Thyroid gland (tissue), 4 donors: ENCODE results near the gene TESK2. TPM values are rescaled to one million over a fixed set of nuclear protein-coding genes. Genes with fewer than 3 reads are reported as not detected.

Experiments
- DNase-seq, 2 donors: peaks; one replicate each; pipeline ENCODE4 v3.0.0-alpha.2; 2019
- H3K27ac ChIP-seq, 3 donors: fragments of 200-600 bp; sonication (generic); 1 replicate in 2 of 3; 2 replicates in 1 of 3; pipeline ENCODE4 v1.5.1; 2016 to 2019; ENCODE audit warnings: mild to moderate bottlenecking in 1 of 3, moderate library complexity in 1 of 3
- H3K27me3 ChIP-seq: fragments of 200-600 bp; sonication (generic); one replicate; pipeline ENCODE4 v1.5.1; 2019
- H3K36me3 ChIP-seq, 2 donors: fragments of 200-600 bp; sonication (generic); one replicate each; pipeline ENCODE4 v1.5.1; 2016 to 2019
- H3K4me1 ChIP-seq, 2 donors: fragments of 200-600 bp; sonication (generic); one replicate each; pipeline ENCODE4 v1.5.1; 2017 to 2019
- H3K4me3 ChIP-seq, 3 donors: fragments of 200-600 bp; sonication (generic); replicated peaks in 1 of 3; 1 replicate in 2 of 3; 2 replicates in 1 of 3; pipeline ENCODE4 v1.5.1; 2016; ENCODE audit warnings: mild to moderate bottlenecking in 1 of 3
- H3K9me3 ChIP-seq: fragments of 200-600 bp; sonication (generic); one replicate; pipeline ENCODE4 v1.5.1; 2017
- POLR2A ChIP-seq, 2 donors: fragments of 450-650 bp; IDR thresholded peaks; one replicate each; pipeline ENCODE4 v1.6.1; 2017; ENCODE audit warnings: antibody characterized with exemption in 2 of 2, mild to moderate bottlenecking in 2 of 2, moderate library complexity in 1 of 2
- WGBS, 2 donors: methylation state at CpG; one replicate each; pipeline ENCODE4 v1.1.5; 2017; 5-methylcytosine and 5-hydroxymethylcytosine counted together
- intact Hi-C: fragments of 100-400 bp; cut with DNase I; formaldehyde crosslinking; loops from one replicate; pipeline ENCODE4 v1.15.1; 2023
- total RNA-seq, 4 donors: library from RNA; depleted of rRNA; stranded (reverse); fragments of >200 nt; gene quantifications; one replicate each; pipeline ENCODE4 v1.2.3, GENCODE V29; 2016
- TF ChIP-seq, protein P1 (sequence below), 6 experiments: fragments of 200-600 bp in 3 of 6; fragments of 450-650 bp in 3 of 6; sonication (generic) in 3 of 6; IDR thresholded peaks; one replicate each; pipeline ENCODE4 v1.5.1; 2016 to 2019; ENCODE audit warnings: antibody characterized with exemption in 6 of 6, mild to moderate bottlenecking in 2 of 6, inconsistent platforms in 1 of 6, moderate library complexity in 1 of 6

TESK2 gene
- total RNA-seq, 4 donors from 2014 or later = 4.8 to 5.7 (median 5.5) TPM

DNA sequence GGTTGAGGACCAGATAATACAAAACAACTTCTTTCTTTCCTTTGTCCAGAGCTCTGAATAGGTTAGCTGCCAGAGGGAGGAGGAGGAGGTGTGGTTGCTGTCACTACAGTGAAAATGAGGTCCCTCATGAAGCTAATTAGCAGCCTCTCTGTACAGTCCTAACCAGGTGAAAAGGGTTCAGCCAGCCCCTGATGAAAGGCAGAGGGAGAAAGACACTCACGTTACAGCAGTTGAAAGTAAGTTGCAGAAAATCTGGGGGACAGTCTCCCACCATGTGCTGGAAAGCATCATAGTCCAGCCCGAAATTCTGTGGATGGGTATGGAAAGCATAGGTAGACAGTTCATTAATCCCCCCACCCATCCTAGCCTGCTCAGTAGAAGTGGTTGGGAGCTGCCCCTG, 144.5 kb downstream of the TESK2 start:
- 81 to 93% methylated on average over 2 of the region's 2 CpGs for WGBS, 2 donors
- intact Hi-C loops = no loop called here
- Histone ChIP-seq H3K4me3 (no peak overlapping the region), H3K9me3 (no peaks in the 10 kb centered on the region), H3K4me1 (peaks cover 18 to 48% of the 10 kb centered on the region in 2 donors), H3K27ac (no peak overlapping the region), H3K36me3 (peaks cover 24 to 28% of the 10 kb centered on the region in 2 donors), H3K27me3 (no peaks in the 10 kb centered on the region)
- DNase-seq = no peak
- no peak for TF ChIP-seq POLR2A (IDR thresholded peaks at IDR 0.05)
- TF ChIP-seq, protein P1, sequence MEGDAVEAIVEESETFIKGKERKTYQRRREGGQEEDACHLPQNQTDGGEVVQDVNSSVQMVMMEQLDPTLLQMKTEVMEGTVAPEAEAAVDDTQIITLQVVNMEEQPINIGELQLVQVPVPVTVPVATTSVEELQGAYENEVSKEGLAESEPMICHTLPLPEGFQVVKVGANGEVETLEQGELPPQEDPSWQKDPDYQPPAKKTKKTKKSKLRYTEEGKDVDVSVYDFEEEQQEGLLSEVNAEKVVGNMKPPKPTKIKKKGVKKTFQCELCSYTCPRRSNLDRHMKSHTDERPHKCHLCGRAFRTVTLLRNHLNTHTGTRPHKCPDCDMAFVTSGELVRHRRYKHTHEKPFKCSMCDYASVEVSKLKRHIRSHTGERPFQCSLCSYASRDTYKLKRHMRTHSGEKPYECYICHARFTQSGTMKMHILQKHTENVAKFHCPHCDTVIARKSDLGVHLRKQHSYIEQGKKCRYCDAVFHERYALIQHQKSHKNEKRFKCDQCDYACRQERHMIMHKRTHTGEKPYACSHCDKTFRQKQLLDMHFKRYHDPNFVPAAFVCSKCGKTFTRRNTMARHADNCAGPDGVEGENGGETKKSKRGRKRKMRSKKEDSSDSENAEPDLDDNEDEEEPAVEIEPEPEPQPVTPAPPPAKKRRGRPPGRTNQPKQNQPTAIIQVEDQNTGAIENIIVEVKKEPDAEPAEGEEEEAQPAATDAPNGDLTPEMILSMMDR (IDR thresholded peaks at IDR 0.05) = no peak

DNA sequence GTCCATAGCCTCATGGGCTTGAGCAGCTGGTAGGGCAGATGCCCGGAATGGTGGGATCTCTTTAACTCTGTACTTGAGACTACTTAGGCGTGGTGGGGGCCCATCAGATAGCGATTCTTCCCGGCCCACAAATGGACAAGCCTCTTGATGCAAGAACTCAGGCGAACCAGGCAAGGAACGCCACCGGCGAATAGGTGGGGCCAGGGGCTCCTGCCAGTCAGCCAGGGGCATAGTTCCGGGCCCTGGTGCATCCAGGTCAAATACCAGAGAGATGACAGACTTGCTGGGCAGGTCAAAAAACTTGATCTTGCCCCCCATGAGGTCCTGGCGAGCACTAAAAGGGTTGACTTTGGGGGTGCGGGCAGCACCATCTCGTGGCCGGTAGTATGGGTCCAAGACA, 145.9 kb downstream of the TESK2 start:
- DNase-seq = no peak
- Histone ChIP-seq H3K9me3 (no peaks in the 10 kb centered on the region), H3K36me3 (peaks cover 24 to 28% of the 10 kb centered on the region in 2 donors), H3K27me3 (no peaks in the 10 kb centered on the region), H3K4me1 (peaks cover 30 to 49% of the 10 kb centered on the region in 2 donors), H3K27ac (no peak overlapping the region), H3K4me3 (no peak overlapping the region)
- TF ChIP-seq, protein P1 (IDR thresholded peaks at IDR 0.05) = no peak
- TF ChIP-seq POLR2A (IDR thresholded peaks at IDR 0.05) = no peak
- intact Hi-C loops = no loop called here
- WGBS, 2 donors = 93 to 95% methylated on average over 13 of the region's 13 CpGs

DNA sequence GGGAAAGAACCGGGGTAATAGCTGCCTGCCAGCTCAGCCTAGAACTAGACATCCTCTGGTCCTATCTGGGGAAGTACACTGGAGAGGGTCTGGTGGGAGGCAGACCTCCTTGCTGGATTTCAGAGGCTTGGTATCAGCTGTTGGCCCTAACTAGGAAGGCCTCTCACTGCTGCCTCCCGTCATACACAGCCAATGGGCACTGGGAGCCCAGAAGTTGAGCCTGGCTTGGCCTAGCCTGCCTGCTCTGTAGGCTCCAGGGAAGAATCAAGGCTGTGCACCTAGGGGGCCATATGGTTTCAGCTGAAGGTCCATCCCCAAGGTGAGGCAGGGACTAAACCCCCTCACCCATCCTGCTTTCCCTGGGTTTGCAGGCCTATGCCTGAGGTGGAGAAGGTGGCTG, 146.5 kb downstream of the TESK2 start:
- intact Hi-C loops = no loop called here
- Histone ChIP-seq H3K4me3 (no peak overlapping the region), H3K27me3 (no peaks in the 10 kb centered on the region), H3K4me1 (peaks cover 29 to 44% of the 10 kb centered on the region in 2 donors), H3K27ac (no peak overlapping the region), H3K36me3 (peaks cover 24 to 28% of the 10 kb centered on the region in 2 donors), H3K9me3 (no peaks in the 10 kb centered on the region)
- 85 to 91% methylated on average over 1 to 2 of the region's 2 CpGs for WGBS, 2 donors
- DNase-seq = no peak
- TF ChIP-seq, protein P1 (IDR thresholded peaks at IDR 0.05) = no peak
- TF ChIP-seq POLR2A (IDR thresholded peaks at IDR 0.05) = no peak

DNA sequence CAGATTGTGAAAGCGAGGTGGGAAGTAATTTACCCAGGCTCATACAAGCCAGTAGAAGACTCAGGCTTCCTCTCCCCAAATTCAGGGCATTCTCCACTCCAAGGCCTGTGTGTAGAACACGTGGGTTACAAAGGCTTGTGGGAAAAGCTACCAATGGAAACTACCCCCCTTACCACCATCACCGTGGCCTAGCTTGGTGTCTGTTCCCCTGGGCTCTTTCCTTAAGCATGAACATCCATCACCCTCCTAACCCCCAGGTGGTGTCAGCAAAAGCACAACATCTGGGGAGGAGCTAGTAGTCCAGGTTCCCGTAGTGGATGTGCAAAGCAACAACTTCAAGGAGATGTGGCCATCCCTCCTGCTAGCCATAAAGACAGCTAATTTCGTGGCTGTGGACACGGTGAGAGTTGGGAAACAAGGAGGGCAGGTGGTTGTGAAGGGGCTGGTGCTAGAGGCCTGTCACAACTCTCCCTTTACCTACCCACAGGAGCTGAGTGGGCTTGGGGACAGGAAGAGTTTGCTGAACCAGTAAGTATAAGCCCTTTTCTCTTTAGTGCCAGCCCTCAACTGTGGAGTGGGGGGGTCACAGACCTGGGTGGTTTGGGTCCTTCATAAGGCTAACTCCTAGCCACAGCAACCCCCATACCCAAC, 150.0 kb downstream of the TESK2 start:
- Histone ChIP-seq H3K27ac (peak overlapping the region in 2 of 3 donors; percentile 93 to 94), H3K4me3 (peak overlapping the region; percentile 63 to 78 (median 74)), H3K36me3 (peaks cover 24 to 28% of the 10 kb centered on the region in 2 donors), H3K4me1 (peaks cover 18 to 23% of the 10 kb centered on the region in 2 donors), H3K9me3 (no peaks in the 10 kb centered on the region), H3K27me3 (no peaks in the 10 kb centered on the region)
- no peak for DNase-seq
- WGBS, 2 donors = 29 to 33% methylated on average over 6 of the region's 6 CpGs
- TF ChIP-seq POLR2A (IDR thresholded peaks at IDR 0.05) = no peak
- TF ChIP-seq, protein P1 (IDR thresholded peaks at IDR 0.05) = no peak
- intact Hi-C loops = no loop called here

DNA sequence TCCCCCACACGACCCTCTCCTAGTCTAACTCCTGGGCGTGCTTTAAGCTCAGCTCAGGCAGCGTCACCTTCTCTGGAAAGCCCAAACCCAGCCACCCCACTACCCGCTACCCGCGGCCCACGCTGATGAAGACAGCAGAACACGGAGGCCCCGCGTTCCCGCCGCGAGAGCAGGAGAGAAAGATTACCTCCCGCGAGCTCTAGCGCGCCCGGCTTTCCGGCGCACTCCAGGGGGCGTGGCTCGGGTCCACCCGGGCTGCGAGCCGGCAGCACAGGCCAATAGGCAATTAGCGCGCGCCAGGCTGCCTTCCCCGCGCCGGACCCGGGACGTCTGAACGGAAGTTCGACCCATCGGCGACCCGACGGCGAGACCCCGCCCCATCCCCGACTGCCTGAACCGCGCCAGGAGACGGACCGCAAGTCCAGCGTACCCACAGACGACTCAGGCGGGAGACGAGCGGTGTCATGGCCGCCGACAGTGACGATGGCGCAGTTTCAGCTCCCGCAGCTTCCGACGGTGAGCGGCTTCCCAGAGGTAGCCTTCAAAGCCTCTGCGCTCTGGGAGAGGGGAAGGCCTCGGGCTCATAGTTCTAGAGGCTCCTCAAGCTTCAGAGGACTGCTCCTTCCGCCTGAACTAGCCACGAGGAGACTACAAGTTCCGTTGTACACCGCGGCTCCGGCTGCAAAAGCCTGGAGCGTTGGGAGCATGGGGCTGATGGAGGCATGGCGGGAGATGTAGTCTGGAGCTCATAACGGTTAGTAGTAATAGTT, 151.0 kb downstream of the TESK2 start, which contains the start of the genes MUTYH and TOE1:
Gene MUTYH (minus strand): TSS at position 652 of the 770 bp plus-strand sequence. CDS start 5,935 bp downstream, outside the sequence.
Gene TOE1 (plus strand): TSS at position 382 of the 770 bp plus-strand sequence. CDS start 83 bp downstream, at position 465.
- peak within 1 kb of the TSS; percentile 93 to 96 (median 94) for H3K27ac ChIP-seq
- H3K4me1 ChIP-seq = peaks cover 18 to 23% of the 10 kb centered on the region in 2 donors
- intact Hi-C loops = no loop called here
- H3K27me3 ChIP-seq = no peaks in the 10 kb centered on the region
- TF ChIP-seq, protein P1 (IDR thresholded peaks at IDR 0.05) = peak in 1 of 6 experiments; percentile 12
- TF ChIP-seq POLR2A (IDR thresholded peaks at IDR 0.05) = peak; percentile 20 to 78
- no peaks in the 10 kb centered on the region for H3K9me3 ChIP-seq
- 2% methylated on average over 20 to 22 of the region's 70 CpGs for WGBS, 2 donors
- H3K4me3 ChIP-seq = peak within 1 kb of the TSS; percentile 63 to 78 (median 74)
- DNase-seq = peak; percentile 94 to 95
- peaks cover 24 to 28% of the 10 kb centered on the region in 2 donors for H3K36me3 ChIP-seq
